ENCODE measurements around the gene ATG9B. TPM values are rescaled to one million over a fixed set of nuclear protein-coding genes. Genes with fewer than 3 reads are reported as not detected.
"Not testable (repeated sequence)": the region's sequence is repeated elsewhere in the genome, so short reads cannot be mapped to it uniquely, and the experiment has no call there.

The ATG9B gene
- total and polyA plus RNA-seq, 9 of the 15 experiments (the other 6 are each of a cell fraction or from before 2014, with no cell fraction given) = 0.29 to 8.0 (median 2.1) TPM

GRCh38 chr7:151026771-151027727 is 2.8 kb upstream of the ATG9B start (continued):
- TF ChIP-seq PYGO2 (tag; IDR thresholded peaks at IDR 0.05) = peak; percentile 94
- peak; percentile 96 for TF ChIP-seq ZNF76 (CRISPR knock-in tag; IDR thresholded peaks at IDR 0.05; ENCODE audit: borderline replicate concordance)
- TF ChIP-seq MEF2D (tag; conservative IDR thresholded peaks at IDR 0.05; ENCODE audit: low read depth) = peak; percentile 94
- TF ChIP-seq ZNF311 (CRISPR knock-in tag; IDR thresholded peaks at IDR 0.05) = peak; percentile 98
- TF ChIP-seq RBFOX2 (IDR thresholded peaks at IDR 0.05; ENCODE audit: low read depth, low read length) = peak; percentile 37; the same call in 1 of the 2 replicates
- TF ChIP-seq MYC (IDR thresholded peaks at IDR 0.05; ENCODE audit: low read depth, low read length) = peak; percentile 45; the same call in 1 of the 2 replicates
- peak; percentile 92; the same call in 1 of the 2 replicates for TF ChIP-seq MYC (CRISPR knock-in tag; IDR thresholded peaks at IDR 0.05; ENCODE audit: borderline replicate concordance, low read depth)
- TF ChIP-seq ZNF253 (CRISPR knock-in tag; conservative IDR thresholded peaks at IDR 0.05) = 0 out of 2 replicates have a peak, but pooled peaks have one; percentile 10
- TF ChIP-seq, protein P1, sequence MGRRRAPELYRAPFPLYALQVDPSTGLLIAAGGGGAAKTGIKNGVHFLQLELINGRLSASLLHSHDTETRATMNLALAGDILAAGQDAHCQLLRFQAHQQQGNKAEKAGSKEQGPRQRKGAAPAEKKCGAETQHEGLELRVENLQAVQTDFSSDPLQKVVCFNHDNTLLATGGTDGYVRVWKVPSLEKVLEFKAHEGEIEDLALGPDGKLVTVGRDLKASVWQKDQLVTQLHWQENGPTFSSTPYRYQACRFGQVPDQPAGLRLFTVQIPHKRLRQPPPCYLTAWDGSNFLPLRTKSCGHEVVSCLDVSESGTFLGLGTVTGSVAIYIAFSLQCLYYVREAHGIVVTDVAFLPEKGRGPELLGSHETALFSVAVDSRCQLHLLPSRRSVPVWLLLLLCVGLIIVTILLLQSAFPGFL (CRISPR knock-in tag; IDR thresholded peaks at IDR 0.05) = 0 out of 2 replicates have a peak, but pooled peaks have one; percentile 14
- TF ChIP-seq TAL1 (IDR thresholded peaks at IDR 0.05) = peak; percentile 80
- TF ChIP-seq ZBTB7A (IDR thresholded peaks at IDR 0.05; ENCODE audit: borderline replicate concordance, control insufficient read depth, low read depth, low read length) = peak; percentile 28; the same call in 1 of the 2 replicates
- peak; percentile 82 for TF ChIP-seq CBFA2T2 (conservative IDR thresholded peaks at IDR 0.05)
- 0 out of 2 replicates have a peak, but pooled peaks have one; percentile 13 for TF ChIP-seq MTA1 (IDR thresholded peaks at IDR 0.05; ENCODE audit: borderline replicate concordance)
- peak; percentile 70 for TF ChIP-seq GMEB1 (CRISPR knock-in tag; IDR thresholded peaks at IDR 0.05)
- TF ChIP-seq DIDO1 (tag; IDR thresholded peaks at IDR 0.05; ENCODE audit: low read depth) = peak; percentile 88
- TF ChIP-seq ZNF644 (tag; IDR thresholded peaks at IDR 0.05; ENCODE audit: low read depth) = peak; percentile 97
- peak; percentile 70; the same call in 1 of the 2 replicates for TF ChIP-seq ZNF586 (CRISPR knock-in tag; conservative IDR thresholded peaks at IDR 0.05)
- TF ChIP-seq KLF1 (tag; IDR thresholded peaks at IDR 0.05) = peak; percentile 73
- TF ChIP-seq ZBTB33 (CRISPR knock-in tag; IDR thresholded peaks at IDR 0.05) = 0 out of 2 replicates have a peak, but pooled peaks have one; percentile 33
- TF ChIP-seq ZNF740 (CRISPR knock-in tag; IDR thresholded peaks at IDR 0.05) = not testable (repeated sequence)
- TF ChIP-seq ZNF740 (tag; IDR thresholded peaks at IDR 0.05) = peak in 1 of 2 experiments; percentile 96; a peak in 2 of 4 replicates
